K562 (cell line): ENCODE measurements around the gene LY6G6F. TPM values are rescaled to one million over a fixed set of nuclear protein-coding genes. Genes with fewer than 3 reads are reported as not detected.

Experiments used
- BCOR ChIP-seq: fragments of 450-650 bp; IDR thresholded peaks from 2 replicates; pipeline ENCODE4 v1.6.1; 2016
- EGR1 ChIP-seq: fragments of 450-650 bp; conservative IDR thresholded peaks from 2 replicates; pipeline ENCODE4 v1.6.1; 2017; ENCODE audit warnings: mild to moderate bottlenecking
- FOXJ2 ChIP-seq: fragments of 200-800 bp; sonication (Bioruptor generic); IDR thresholded peaks from 2 replicates; pipeline ENCODE4 v1.6.1; 2016; ENCODE audit warnings: missing genetic modification characterization, missing compliant biosample characterization
- HBP1 ChIP-seq: fragments of 450-650 bp; formaldehyde crosslinking; IDR thresholded peaks from 2 replicates; pipeline ENCODE4 v1.4.0; 2022; ENCODE audit warnings: missing genetic modification characterization
- HLTF ChIP-seq: fragments of 450-650 bp; IDR thresholded peaks from 2 replicates; pipeline ENCODE4 v1.6.1; 2016
- HNRNPUL1 ChIP-seq: fragments of 200-400 bp; formaldehyde crosslinking; IDR thresholded peaks from 2 replicates; pipeline ENCODE4 v1.6.1; 2017; ENCODE audit warnings: low read length
- NONO ChIP-seq, 2 experiments: fragments of 200-400 bp in 1 of 2; fragments of 450-650 bp in 1 of 2; formaldehyde crosslinking in 1 of 2; IDR thresholded peaks; 2 replicates each; pipeline ENCODE4 v1.6.1; 2017; ENCODE audit warnings: low read depth in 2 of 2, mild to moderate bottlenecking in 2 of 2, moderate library complexity in 2 of 2, low read length in 1 of 2
- NRF1 ChIP-seq, 2 experiments: fragments of 450-650 bp; IDR thresholded peaks in 1 of 2; conservative IDR thresholded peaks in 1 of 2; 2 replicates each; pipeline ENCODE4 v1.6.1; 2014; ENCODE audit warnings: mild to moderate bottlenecking in 2 of 2
- POLR2H ChIP-seq: IDR thresholded peaks from 2 replicates; pipeline ENCODE4 v1.6.1; 2016; ENCODE audit warnings: missing genetic modification characterization, low read depth, mild to moderate bottlenecking, control low read depth, missing compliant biosample characterization, moderate library complexity
- RAD21 ChIP-seq, 2 experiments: fragments of 250-450 bp in 1 of 2; fragments of 450-650 bp in 1 of 2; sonication (Bioruptor Pico) in 1 of 2; formaldehyde crosslinking in 1 of 2; IDR thresholded peaks in 1 of 2; conservative IDR thresholded peaks in 1 of 2; 2 replicates each; pipeline versions ENCODE4 v1.4.0 to v1.8.0; 2020 to 2022; ENCODE audit warnings: mild to moderate bottlenecking in 2 of 2, moderate library complexity in 1 of 2
- SMARCE1 ChIP-seq: fragments of 450-650 bp; IDR thresholded peaks from 2 replicates; pipeline ENCODE4 v1.7.1; 2016; ENCODE audit warnings: mild to moderate bottlenecking
- TAF15 ChIP-seq: fragments of 200-400 bp; formaldehyde crosslinking; IDR thresholded peaks from 2 replicates; pipeline ENCODE4 v1.6.1; 2017; ENCODE audit warnings: mild to moderate bottlenecking, low read depth, low read length, moderate library complexity
- TAF7 ChIP-seq: fragments of 450-650 bp; IDR thresholded peaks from 2 replicates; pipeline ENCODE4 v1.6.1; 2016; ENCODE audit warnings: missing genetic modification characterization, missing compliant biosample characterization
- TAL1 ChIP-seq: fragments of 450-650 bp; IDR thresholded peaks from 2 replicates; pipeline ENCODE4 v1.6.1; 2016; ENCODE audit warnings: mild to moderate bottlenecking
- THRAP3 ChIP-seq: fragments of 450-650 bp; IDR thresholded peaks from 2 replicates; pipeline ENCODE4 v1.6.1; 2016; ENCODE audit warnings: mild to moderate bottlenecking, inconsistent platforms, borderline replicate concordance
- VEZF1 ChIP-seq: fragments of 200-800 bp; sonication (Bioruptor generic); IDR thresholded peaks from 2 replicates; pipeline ENCODE4 v1.6.1; 2017; ENCODE audit warnings: missing genetic modification characterization, missing compliant biosample characterization
- YBX1 ChIP-seq: fragments of 450-650 bp; IDR thresholded peaks from 2 replicates; pipeline ENCODE4 v1.7.1; 2016; ENCODE audit warnings: mild to moderate bottlenecking
- ZBTB12 ChIP-seq: fragments of 250-450 bp; sonication (Bioruptor Pico); IDR thresholded peaks from 2 replicates; pipeline ENCODE4 v1.4.0; 2020
- ZNF436 ChIP-seq: fragments of 250-450, 450-650 bp; sonication (Bioruptor Pico); formaldehyde crosslinking; IDR thresholded peaks from 2 replicates; pipeline ENCODE4 v1.7.0; 2020; ENCODE audit warnings: mild to moderate bottlenecking
- ZNF75A ChIP-seq: fragments of 450-650 bp; formaldehyde crosslinking; IDR thresholded peaks from 2 replicates; pipeline ENCODE4 v1.4.0; 2020; ENCODE audit warnings: mild to moderate bottlenecking
- polyA plus RNA-seq, 8 experiments: library from polyadenylated mRNA; depleted of rRNA in 4 of 8; stranded (reverse) in 5 of 8; unstranded in 3 of 8; fragments of >200 nt; fragmentation: Nextera tagmentation in 2 of 8; fragmentation: Illumina TruSeq in 1 of 8; extraction: Ambion mirVana in 2 of 8; extraction: Trizol in 1 of 8; gene quantifications; 2 replicates each; pipeline versions ENCODE4 v1.2.1 to v1.2.3, GENCODE V29; 2011 to 2014; ENCODE audit warnings: inconsistent platforms in 1 of 8, missing spikeins in 1 of 8
- total RNA-seq, 7 experiments: library from RNA; depleted of rRNA in 6 of 7; stranded (reverse); fragments of >200 nt in 6 of 7; fragmentation: Illumina TruSeq in 2 of 7; extraction: Trizol in 2 of 7; gene quantifications; 2 replicates each; pipeline versions ENCODE4 v1.2.1 to v1.2.3, GENCODE V29; 2011 to 2021; ENCODE audit warnings: low replicate concordance in 1 of 7
- TF ChIP-seq, protein P1 (sequence below), 2 experiments: fragments of 150-350 bp in 1 of 2; IDR thresholded peaks; 2 replicates each; pipeline ENCODE4 v1.6.1; 2012 to 2016; ENCODE audit warnings: low read depth in 2 of 2, low read length in 2 of 2, mild to moderate bottlenecking in 1 of 2, moderate library complexity in 1 of 2

LY6G6F gene
- total and polyA plus RNA-seq, 9 of the 15 experiments (the other 6 are each of a cell fraction or from before 2014, with no cell fraction given) = 0.14 to 0.50 (median 0.28) TPM; not detected in 2

GRCh38 chr6:31702405-31702818 is 4.3 kb upstream of the LY6G6F start (continued):
- TF ChIP-seq NONO (IDR thresholded peaks at IDR 0.05; ENCODE audit: low read depth in 2 of 2, low read length in 1 of 2) (no peak), ZNF75A (CRISPR knock-in tag) (peak; percentile 29; the same call in 1 of the 2 replicates), THRAP3 (peak; percentile 76; the same call in 1 of the 2 replicates), TAF15 (no peak), VEZF1 (CRISPR knock-in tag) (no peak), TAF7 (peak; percentile 63), FOXJ2 (tag) (no peak), YBX1 (no peak), NRF1 (conservative IDR thresholded peaks at IDR 0.05 in 1 of 2, IDR thresholded peaks at IDR 0.05 in 1 of 2) (no peak), HLTF (no peak), ZNF436 (CRISPR knock-in tag) (no peak), BCOR (no peak; the same call in 1 of the 2 replicates), HBP1 (CRISPR knock-in tag) (no peak), POLR2H (no peak), ZBTB12 (no peak), EGR1 (peak; percentile 62), RAD21 (CRISPR knock-in tag; conservative IDR thresholded peaks at IDR 0.05 in 1 of 2, IDR thresholded peaks at IDR 0.05 in 1 of 2) (peak; percentile 2 to 25; a peak in 1 of 4 replicates), TAL1 (no peak), SMARCE1 (peak; percentile 88), HNRNPUL1 (no peak)
- TF ChIP-seq, protein P1, sequence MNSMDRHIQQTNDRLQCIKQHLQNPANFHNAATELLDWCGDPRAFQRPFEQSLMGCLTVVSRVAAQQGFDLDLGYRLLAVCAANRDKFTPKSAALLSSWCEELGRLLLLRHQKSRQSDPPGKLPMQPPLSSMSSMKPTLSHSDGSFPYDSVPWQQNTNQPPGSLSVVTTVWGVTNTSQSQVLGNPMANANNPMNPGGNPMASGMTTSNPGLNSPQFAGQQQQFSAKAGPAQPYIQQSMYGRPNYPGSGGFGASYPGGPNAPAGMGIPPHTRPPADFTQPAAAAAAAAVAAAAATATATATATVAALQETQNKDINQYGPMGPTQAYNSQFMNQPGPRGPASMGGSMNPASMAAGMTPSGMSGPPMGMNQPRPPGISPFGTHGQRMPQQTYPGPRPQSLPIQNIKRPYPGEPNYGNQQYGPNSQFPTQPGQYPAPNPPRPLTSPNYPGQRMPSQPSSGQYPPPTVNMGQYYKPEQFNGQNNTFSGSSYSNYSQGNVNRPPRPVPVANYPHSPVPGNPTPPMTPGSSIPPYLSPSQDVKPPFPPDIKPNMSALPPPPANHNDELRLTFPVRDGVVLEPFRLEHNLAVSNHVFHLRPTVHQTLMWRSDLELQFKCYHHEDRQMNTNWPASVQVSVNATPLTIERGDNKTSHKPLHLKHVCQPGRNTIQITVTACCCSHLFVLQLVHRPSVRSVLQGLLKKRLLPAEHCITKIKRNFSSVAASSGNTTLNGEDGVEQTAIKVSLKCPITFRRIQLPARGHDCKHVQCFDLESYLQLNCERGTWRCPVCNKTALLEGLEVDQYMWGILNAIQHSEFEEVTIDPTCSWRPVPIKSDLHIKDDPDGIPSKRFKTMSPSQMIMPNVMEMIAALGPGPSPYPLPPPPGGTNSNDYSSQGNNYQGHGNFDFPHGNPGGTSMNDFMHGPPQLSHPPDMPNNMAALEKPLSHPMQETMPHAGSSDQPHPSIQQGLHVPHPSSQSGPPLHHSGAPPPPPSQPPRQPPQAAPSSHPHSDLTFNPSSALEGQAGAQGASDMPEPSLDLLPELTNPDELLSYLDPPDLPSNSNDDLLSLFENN (IDR thresholded peaks at IDR 0.05; ENCODE audit: low read depth in 2 of 2, low read length in 2 of 2) = no peak
